Keratinocyte (primary cell): ENCODE results near the gene CFL2. TPM values are rescaled to one million over a fixed set of nuclear protein-coding genes. Genes with fewer than 3 reads are reported as not detected.

ENCODE experiments used
- DNase-seq: peaks from one replicate; pipeline ENCODE4 v3.0.0-alpha.2; 2011; ENCODE audit warnings: low read depth, missing footprints, low spot score
- FAIRE-seq: peaks from 2 replicates; lab custom pipeline; 2011; peaks lifted over from hg19 to GRCh38; lab: Jason Lieb, UNC
- H2AFZ ChIP-seq: 2 replicates; pipeline ENCODE4 v1.6.0; 2012; ENCODE audit warnings: low read length, control low read depth, inconsistent platforms; ENCODE audit not compliant: control insufficient read depth
- H3K27ac ChIP-seq: 2 replicates; pipeline ENCODE4 v1.5.1; 2011; ENCODE audit warnings: low read length; ENCODE audit not compliant: control insufficient read depth, insufficient read depth
- H3K27me3 ChIP-seq: 3 replicates; pipeline ENCODE4 v1.6.0; 2011; ENCODE audit warnings: low read length; ENCODE audit not compliant: control insufficient read depth, insufficient read depth; ENCODE audit errors: extremely low read depth
- H3K36me3 ChIP-seq, 2 experiments: 2 replicates in 1 of 2; 3 replicates in 1 of 2; pipeline ENCODE4 v1.5.1; 2011; ENCODE audit warnings: low read length in 2 of 2, mild to moderate bottlenecking in 1 of 2; ENCODE audit not compliant: control insufficient read depth in 2 of 2, insufficient read depth in 2 of 2; ENCODE audit errors: extremely low read depth in 1 of 2
- H3K4me1 ChIP-seq: 3 replicates; pipeline ENCODE4 v1.5.1; 2011; ENCODE audit warnings: low read length; ENCODE audit not compliant: control insufficient read depth, insufficient read depth; ENCODE audit errors: extremely low read depth
- H3K4me2 ChIP-seq: 3 replicates; pipeline ENCODE4 v1.6.0; 2011; ENCODE audit warnings: low read depth, low read length; ENCODE audit not compliant: control insufficient read depth, insufficient read depth; ENCODE audit errors: extremely low read depth
- H3K4me3 ChIP-seq, 3 experiments: fragments of 200-600 bp in 1 of 3; sonication (generic) in 1 of 3; 2 replicates in 2 of 3; 3 replicates in 1 of 3; pipeline ENCODE4 v1.5.1; 2011 to 2016; ENCODE audit warnings: low read length in 3 of 3, mild to moderate bottlenecking in 3 of 3, control low read depth in 2 of 3, inconsistent platforms in 1 of 3, low read depth in 1 of 3, mixed read lengths in 1 of 3, mixed run types in 1 of 3, moderate library complexity in 1 of 3; ENCODE audit not compliant: control insufficient read depth in 2 of 3, insufficient read depth in 2 of 3; ENCODE audit errors: extremely low read depth in 1 of 3
- H3K79me2 ChIP-seq: 2 replicates; pipeline ENCODE4 v1.6.0; 2012; ENCODE audit warnings: low read length; ENCODE audit not compliant: control insufficient read depth, insufficient read depth
- H3K9ac ChIP-seq: 3 replicates; pipeline ENCODE4 v1.6.0; 2011; ENCODE audit warnings: low read length; ENCODE audit not compliant: control insufficient read depth, insufficient read depth; ENCODE audit errors: extremely low read depth
- H3K9me1 ChIP-seq: 3 replicates; pipeline ENCODE4 v1.6.0; 2011; ENCODE audit warnings: low read length; ENCODE audit not compliant: control insufficient read depth, insufficient read depth; ENCODE audit errors: extremely low read depth
- H3K9me3 ChIP-seq: 2 replicates; pipeline ENCODE4 v1.5.1; 2012; ENCODE audit warnings: low read depth, low read length; ENCODE audit not compliant: control insufficient read depth
- H4K20me1 ChIP-seq: 3 replicates; pipeline ENCODE4 v1.6.0; 2011; ENCODE audit warnings: low read length; ENCODE audit not compliant: control insufficient read depth, insufficient read depth; ENCODE audit errors: extremely low read depth
- EZH2 ChIP-seq: IDR thresholded peaks from one replicate; pipeline ENCODE4 v1.6.1; 2012; ENCODE audit warnings: inconsistent platforms, mild to moderate bottlenecking, low read length, moderate library complexity
- dilution Hi-C: fragments of 300-500 bp; cut with MboI; formaldehyde crosslinking; loops from one replicate; pipeline ENCODE4 v1.7.0; 2020; ENCODE audit warnings: low sequenced_read_pairs; ENCODE audit not compliant: extremely low pct_ligation_motif_present
- polyA plus RNA-seq, 5 experiments: library from polyadenylated mRNA; depleted of rRNA in 3 of 5; stranded (reverse) in 3 of 5; stranded (forward) in 1 of 5; unstranded in 1 of 5; fragments of >200 nt; gene quantifications; 1 replicate in 1 of 5; 2 replicates in 3 of 5; 3 replicates in 1 of 5; pipeline versions ENCODE4 v1.2.1 to v1.2.3, GENCODE V29; 2011 to 2012; ENCODE audit warnings: missing spikeins in 2 of 5, low read depth in 1 of 5, low replicate concordance in 1 of 5
- TF ChIP-seq, protein P1 (sequence below), 3 experiments: IDR thresholded peaks in 1 of 3; conservative IDR thresholded peaks in 1 of 3; optimal IDR thresholded peaks in 1 of 3; 2 replicates in 2 of 3; 3 replicates in 1 of 3; pipeline versions ENCODE3 to v1.5.1; 2011; ENCODE audit warnings: low read length in 3 of 3, mild to moderate bottlenecking in 3 of 3, moderate library complexity in 2 of 3, control low read depth in 1 of 3, inconsistent platforms in 1 of 3; ENCODE audit not compliant: insufficient read depth in 2 of 3; ENCODE audit errors: extremely low read depth in 1 of 3

The CFL2 gene
- polyA plus RNA-seq, 1 donor (not counting 4 experiments of a cell fraction or from before 2014, with no cell fraction given): 30.5 TPM

DNA sequence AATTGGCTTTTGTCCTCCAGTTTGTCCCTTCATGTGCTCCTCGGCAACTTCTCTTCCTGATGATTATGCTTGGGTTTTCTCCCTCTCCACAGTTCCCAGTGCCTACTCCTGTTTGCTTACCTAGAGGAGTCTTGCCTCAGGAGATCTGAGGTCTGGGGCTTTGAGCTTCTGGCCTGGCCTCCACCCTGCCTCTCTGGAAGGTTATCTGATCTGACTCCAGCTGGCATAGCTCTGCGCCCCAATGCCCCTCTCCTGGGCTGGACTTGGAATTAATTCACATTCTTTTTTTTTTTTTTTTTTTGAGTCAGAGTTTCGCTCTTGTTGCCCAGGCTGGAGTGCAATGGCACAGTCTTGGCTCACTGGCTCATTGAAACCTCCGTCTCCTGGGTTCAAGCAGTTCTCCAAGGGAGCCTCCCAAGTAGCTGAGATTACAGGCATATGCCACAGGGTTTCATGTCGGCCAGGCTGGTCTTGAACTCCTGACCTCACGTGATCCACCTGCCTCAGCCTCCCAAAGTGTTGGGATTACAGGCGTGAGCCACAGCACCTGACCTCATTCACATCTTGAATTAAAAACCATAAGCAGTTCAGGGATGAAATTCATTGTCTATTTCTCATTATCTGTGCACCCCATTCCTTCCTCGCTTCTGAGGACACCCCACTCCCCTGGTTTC, 33.5 kb downstream of the CFL2 start:
- H3K27ac ChIP-seq: no peak overlapping the region
- H3K4me3 ChIP-seq: no peak overlapping the region
- no peak overlapping the region for H3K9ac ChIP-seq
- no peak overlapping the region for H2AFZ ChIP-seq
- H3K27me3 ChIP-seq: no peaks in the 10 kb centered on the region
- H3K36me3 ChIP-seq: no peaks in the 10 kb centered on the region
- dilution Hi-C loops: no loop called here
- no peak for TF ChIP-seq EZH2
- TF ChIP-seq, protein P1, sequence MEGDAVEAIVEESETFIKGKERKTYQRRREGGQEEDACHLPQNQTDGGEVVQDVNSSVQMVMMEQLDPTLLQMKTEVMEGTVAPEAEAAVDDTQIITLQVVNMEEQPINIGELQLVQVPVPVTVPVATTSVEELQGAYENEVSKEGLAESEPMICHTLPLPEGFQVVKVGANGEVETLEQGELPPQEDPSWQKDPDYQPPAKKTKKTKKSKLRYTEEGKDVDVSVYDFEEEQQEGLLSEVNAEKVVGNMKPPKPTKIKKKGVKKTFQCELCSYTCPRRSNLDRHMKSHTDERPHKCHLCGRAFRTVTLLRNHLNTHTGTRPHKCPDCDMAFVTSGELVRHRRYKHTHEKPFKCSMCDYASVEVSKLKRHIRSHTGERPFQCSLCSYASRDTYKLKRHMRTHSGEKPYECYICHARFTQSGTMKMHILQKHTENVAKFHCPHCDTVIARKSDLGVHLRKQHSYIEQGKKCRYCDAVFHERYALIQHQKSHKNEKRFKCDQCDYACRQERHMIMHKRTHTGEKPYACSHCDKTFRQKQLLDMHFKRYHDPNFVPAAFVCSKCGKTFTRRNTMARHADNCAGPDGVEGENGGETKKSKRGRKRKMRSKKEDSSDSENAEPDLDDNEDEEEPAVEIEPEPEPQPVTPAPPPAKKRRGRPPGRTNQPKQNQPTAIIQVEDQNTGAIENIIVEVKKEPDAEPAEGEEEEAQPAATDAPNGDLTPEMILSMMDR (optimal IDR thresholded peaks at IDR 0.05 in 1 of 3, IDR thresholded peaks at IDR 0.05 in 1 of 3, conservative IDR thresholded peaks at IDR 0.05 in 1 of 3; ENCODE audit: extremely low read depth in 1 of 3, insufficient read depth in 2 of 3, low read length in 3 of 3): no peak
- H3K79me2 ChIP-seq: no peaks in the 10 kb centered on the region
- H3K4me2 ChIP-seq: no peak overlapping the region
- H3K4me1 ChIP-seq: peaks cover 9% of the 10 kb centered on the region
- H4K20me1 ChIP-seq: no peaks in the 10 kb centered on the region
- no peak for DNase-seq
- FAIRE-seq: no peak
- no peaks in the 10 kb centered on the region for H3K9me3 ChIP-seq
- H3K9me1 ChIP-seq: no peaks in the 10 kb centered on the region

GRCh38 chr14:34678735-34679134, 35.7 kb downstream of the CFL2 start:
- H4K20me1 ChIP-seq: no peaks in the 10 kb centered on the region
- no peak for TF ChIP-seq EZH2
- TF ChIP-seq, protein P1 (optimal IDR thresholded peaks at IDR 0.05 in 1 of 3, IDR thresholded peaks at IDR 0.05 in 1 of 3, conservative IDR thresholded peaks at IDR 0.05 in 1 of 3; ENCODE audit: extremely low read depth in 1 of 3, insufficient read depth in 2 of 3, low read length in 3 of 3): no peak
- no peak overlapping the region for H3K27ac ChIP-seq
- H2AFZ ChIP-seq: no peak overlapping the region
- H3K4me2 ChIP-seq: no peak overlapping the region
- DNase-seq (no peak), FAIRE-seq (no peak)
- H3K79me2 ChIP-seq: no peaks in the 10 kb centered on the region
- no peaks in the 10 kb centered on the region for H3K27me3 ChIP-seq
- H3K4me3 ChIP-seq: no peak overlapping the region
- peaks cover 12% of the 10 kb centered on the region for H3K4me1 ChIP-seq
- H3K36me3 ChIP-seq: no peaks in the 10 kb centered on the region
- H3K9me3 ChIP-seq: no peaks in the 10 kb centered on the region
- no peak overlapping the region for H3K9ac ChIP-seq
- dilution Hi-C loops: no loop called here
- H3K9me1 ChIP-seq: no peaks in the 10 kb centered on the region
